Lower leg skin (tissue), 3 donors: ENCODE data around the gene TNPO1.

Source experiments
- CTCF ChIP-seq, 3 donors: fragments of 450-650 bp; IDR thresholded peaks; one replicate each; pipeline ENCODE4 v1.5.1; 2016; ENCODE audit warnings: antibody characterized with exemption in 3 of 3, mild to moderate bottlenecking in 3 of 3, moderate library complexity in 2 of 3
- POLR2A ChIP-seq, 2 donors: fragments of 450-650 bp; IDR thresholded peaks; one replicate each; pipeline ENCODE4 v1.6.1; 2016 to 2017; ENCODE audit warnings: antibody characterized with exemption in 2 of 2, mild to moderate bottlenecking in 1 of 2, moderate library complexity in 1 of 2

GRCh38 chr5:72954389-72954788 lies 137.9 kb downstream of the TNPO1 start:
- TF ChIP-seq POLR2A (IDR thresholded peaks at IDR 0.05) = no peak
- no peak for TF ChIP-seq CTCF (IDR thresholded peaks at IDR 0.05)
